Right lobe of liver (tissue), 4 donors: ENCODE data around the gene SYNGR1.

Experiments
- CTCF ChIP-seq, 4 donors: fragments of 200-600 bp in 3 of 4; fragments of 450-650 bp in 1 of 4; IDR thresholded peaks; one replicate each; pipeline versions ENCODE4 v1.5.1 to v1.8.0; 2016 to 2022; ENCODE audit warnings: antibody characterized with exemption in 4 of 4, mild to moderate bottlenecking in 2 of 4
- POLR2A ChIP-seq: fragments of 450-650 bp; IDR thresholded peaks from one replicate; pipeline ENCODE4 v1.6.1; 2017; ENCODE audit warnings: antibody characterized with exemption, mild to moderate bottlenecking
- donor health status: DM: no; HTN: no; CAD: no.
- donor health status: DM: no; HTN: no; CAD: no.
- donor health status: DM: no; HTN: yes; CAD: no.

DNA sequence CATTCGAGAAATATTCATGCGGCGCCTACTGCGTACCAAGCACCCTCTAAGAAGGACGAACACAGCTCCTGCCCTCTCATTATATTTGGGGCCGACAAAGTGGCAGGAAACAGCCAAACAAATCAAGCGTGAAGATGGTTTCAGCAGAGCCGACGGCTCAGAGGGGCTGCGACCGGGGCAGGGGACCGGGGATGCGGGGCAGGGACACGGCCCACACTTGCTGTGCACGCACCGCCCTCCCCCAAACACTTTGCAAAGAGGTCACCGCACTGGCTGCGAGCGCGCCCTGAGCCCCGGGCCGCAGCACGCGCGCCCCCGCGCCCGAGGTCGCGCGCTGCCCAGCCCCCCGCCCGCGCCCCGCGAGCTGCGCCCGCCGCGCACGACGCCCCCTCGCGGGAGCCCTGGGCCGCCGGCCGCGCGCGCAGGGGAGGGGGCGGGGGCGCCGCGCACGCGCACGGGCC, 255 bp upstream of the SYNGR1 start:
- no peak for TF ChIP-seq CTCF (IDR thresholded peaks at IDR 0.05)
- no peak for TF ChIP-seq POLR2A
